GM20000 (cell line): ENCODE data around the gene NWD2.

Source experiments
- DNase-seq: peaks from one replicate; pipeline ENCODE4 v3.0.0; 2012; ENCODE audit warnings: low spot score
- TF ChIP-seq, protein P1 (sequence below): IDR thresholded peaks from 2 replicates; pipeline ENCODE4 v1.5.1; 2012; ENCODE audit warnings: mild to moderate bottlenecking, control low read depth; ENCODE audit errors: extremely low read depth, missing control alignments

NWD2 gene

DNA sequence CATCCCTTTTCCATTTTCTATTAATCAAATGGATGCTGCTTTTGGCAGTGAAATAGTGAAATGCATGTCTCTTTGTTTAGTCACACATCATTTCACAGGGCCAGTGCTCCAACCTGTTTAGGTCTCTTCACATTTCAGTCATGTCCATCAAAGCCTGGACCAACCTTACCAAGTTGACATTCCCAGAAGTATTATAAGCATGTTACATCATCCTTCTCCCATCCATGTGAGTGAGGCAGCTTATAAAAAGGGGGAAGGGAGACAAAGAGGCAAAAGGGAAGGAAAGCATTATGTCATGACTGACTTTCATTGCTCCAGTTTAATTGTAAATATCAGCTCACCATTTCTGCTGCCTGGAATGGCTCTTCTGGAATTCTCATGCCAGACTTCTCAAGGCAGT, 94.4 kb downstream of the NWD2 start:
- no peak for DNase-seq
- TF ChIP-seq, protein P1, sequence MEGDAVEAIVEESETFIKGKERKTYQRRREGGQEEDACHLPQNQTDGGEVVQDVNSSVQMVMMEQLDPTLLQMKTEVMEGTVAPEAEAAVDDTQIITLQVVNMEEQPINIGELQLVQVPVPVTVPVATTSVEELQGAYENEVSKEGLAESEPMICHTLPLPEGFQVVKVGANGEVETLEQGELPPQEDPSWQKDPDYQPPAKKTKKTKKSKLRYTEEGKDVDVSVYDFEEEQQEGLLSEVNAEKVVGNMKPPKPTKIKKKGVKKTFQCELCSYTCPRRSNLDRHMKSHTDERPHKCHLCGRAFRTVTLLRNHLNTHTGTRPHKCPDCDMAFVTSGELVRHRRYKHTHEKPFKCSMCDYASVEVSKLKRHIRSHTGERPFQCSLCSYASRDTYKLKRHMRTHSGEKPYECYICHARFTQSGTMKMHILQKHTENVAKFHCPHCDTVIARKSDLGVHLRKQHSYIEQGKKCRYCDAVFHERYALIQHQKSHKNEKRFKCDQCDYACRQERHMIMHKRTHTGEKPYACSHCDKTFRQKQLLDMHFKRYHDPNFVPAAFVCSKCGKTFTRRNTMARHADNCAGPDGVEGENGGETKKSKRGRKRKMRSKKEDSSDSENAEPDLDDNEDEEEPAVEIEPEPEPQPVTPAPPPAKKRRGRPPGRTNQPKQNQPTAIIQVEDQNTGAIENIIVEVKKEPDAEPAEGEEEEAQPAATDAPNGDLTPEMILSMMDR, result no peak

DNA sequence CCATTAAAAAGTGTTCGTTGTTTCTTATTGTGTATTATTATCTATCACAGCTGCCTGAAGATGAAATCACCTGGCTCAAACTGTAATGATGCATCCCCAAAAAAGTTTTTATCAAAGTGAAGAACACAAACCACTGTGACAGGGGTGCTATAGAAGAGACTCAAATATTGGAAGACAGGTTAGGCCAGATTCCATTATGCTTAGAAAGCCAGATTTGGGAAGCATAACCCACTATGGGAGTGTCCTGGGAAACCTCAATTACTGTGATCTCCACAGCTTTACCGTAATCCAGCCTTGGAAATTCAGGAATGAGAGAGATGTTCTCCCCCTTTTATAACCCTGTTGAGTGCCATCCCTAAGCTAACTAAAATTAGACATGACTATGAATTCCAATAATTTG, 114.2 kb downstream of the NWD2 start:
- TF ChIP-seq, protein P1, result no peak
- no peak for DNase-seq

DNA sequence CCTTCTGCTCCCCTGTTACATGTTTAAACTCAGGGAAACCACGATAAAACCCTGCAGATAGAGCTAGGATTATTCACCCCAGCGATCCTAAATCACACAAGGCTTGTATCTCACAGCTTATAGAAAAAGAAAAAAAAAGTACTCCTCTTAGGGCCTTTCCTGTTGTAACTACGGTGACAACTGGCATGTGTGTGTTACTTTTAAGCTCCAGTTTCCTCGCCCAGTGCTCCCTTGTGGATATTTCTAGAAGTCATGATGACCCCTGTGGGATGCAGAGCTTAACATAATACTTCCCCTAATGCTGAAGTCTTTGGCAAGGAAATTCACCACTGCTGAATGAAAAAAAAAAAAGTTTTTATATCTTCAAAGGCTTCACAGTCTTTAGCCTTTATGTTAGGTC, 114.7 kb downstream of the NWD2 start:
- TF ChIP-seq, protein P1, result no peak
- DNase-seq, result no peak

DNA sequence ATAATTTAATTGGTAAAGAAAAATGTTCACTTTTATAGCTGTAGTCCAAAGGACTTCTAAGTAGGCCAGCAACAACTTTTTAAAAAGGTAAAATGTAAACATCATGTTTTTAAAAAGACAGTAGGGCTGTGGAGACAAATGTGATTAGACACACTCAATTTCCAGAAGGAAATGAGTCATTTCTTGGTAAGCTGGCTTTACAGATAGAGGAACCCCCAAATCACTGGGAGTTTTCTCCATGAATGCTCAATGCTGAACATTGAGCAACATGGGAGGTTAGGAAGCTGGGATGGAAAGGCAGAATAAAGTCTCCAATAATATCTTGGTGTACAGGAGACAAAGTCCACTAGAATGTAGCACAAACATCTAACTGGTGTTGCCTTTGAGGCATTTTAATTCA, 121.3 kb downstream of the NWD2 start:
- TF ChIP-seq, protein P1, result no peak
- no peak for DNase-seq

DNA sequence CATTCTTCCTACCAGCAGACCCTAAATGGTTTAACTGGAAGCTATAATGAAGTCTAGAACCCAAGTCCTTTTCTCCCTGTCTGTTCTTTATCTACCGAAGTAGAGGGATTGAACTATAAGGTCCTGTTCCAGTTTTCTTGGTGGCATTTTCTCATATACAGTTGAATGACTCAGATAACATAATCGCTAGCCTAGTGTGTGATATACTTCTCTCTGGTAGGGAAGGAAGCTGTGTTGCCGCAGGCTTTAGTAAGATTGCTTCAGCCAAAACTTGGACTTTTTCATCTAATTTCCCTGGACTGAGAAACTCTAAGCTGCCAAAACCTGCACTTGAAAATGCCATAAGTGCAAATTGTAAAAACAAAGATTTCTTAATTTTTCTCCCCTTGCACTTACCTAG, 123.4 kb downstream of the NWD2 start:
- TF ChIP-seq, protein P1, result no peak
- DNase-seq, result no peak

DNA sequence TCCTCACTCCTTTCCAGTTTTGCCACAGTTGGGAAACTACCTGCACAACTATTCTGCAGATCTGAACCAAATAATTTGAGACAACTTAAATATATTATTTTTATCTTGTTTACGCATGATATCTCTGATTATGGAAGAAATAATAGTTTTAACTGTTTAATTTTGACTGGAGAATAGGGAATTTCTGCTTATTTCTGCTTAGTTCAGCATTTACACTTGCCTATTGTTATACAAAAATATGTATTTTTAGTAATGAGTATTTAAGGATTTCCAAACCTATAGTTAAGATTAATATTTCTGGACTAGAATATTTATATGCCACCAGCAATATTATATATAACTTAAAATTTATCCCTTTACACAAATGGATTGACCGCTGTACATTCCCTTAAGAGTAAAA, 125.5 kb downstream of the NWD2 start:
- no peak for DNase-seq
- TF ChIP-seq, protein P1, result no peak

DNA sequence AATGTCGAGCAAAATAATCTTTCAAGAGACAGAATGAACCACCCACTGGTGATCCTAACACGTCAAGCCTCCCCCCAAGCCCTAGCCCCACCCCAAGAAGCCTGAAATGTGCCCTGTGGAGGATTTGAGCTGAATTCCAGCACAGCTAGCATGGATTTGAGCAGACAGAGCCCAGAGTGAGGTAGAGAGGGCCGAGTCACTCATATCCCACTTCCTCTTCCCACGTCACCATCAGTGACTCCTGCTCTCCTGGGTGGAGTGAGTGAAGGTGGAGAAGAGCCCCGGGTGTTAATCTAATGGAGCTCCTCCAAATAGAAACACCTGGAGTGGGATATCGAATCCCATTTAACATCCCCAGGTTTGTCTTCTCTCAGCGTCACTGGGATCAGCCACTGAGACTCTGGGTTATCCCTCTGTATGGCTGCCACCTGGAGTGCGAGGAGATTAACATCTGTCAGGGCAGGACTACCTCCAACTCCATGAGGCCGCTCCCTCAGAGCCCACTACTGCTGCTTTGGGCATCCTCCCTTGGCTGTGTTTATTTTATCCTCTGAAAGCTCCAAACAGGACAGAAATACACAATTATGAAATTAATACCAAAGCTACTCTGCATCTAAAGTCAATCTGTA, 136.6 kb downstream of the NWD2 start:
- no peak for DNase-seq
- TF ChIP-seq, protein P1, result no peak
